Liver (tissue), 3 donors: ENCODE data around the gene NKX1-2.

Experiments
- CTCF ChIP-seq: fragments of 150-350 bp; IDR thresholded peaks from 2 replicates; pipeline ENCODE4 v1.5.1; 2017; ENCODE audit warnings: improper control_type of control experiment, low read depth, low read length; ENCODE audit not compliant: missing input control
- EGR1 ChIP-seq, 2 donors: IDR thresholded peaks; 2 replicates each; pipeline ENCODE4 v1.6.1; 2016 to 2018; ENCODE audit warnings: antibody characterized with exemption in 2 of 2, low read depth in 2 of 2
- JUND ChIP-seq, 2 donors: IDR thresholded peaks; 2 replicates each; pipeline ENCODE4 v1.6.1; 2016; ENCODE audit warnings: antibody characterized with exemption in 2 of 2
- RAD21 ChIP-seq, 2 donors: IDR thresholded peaks; 2 replicates each; pipeline ENCODE4 v1.6.1; 2016; ENCODE audit warnings: antibody characterized with exemption in 2 of 2, mild to moderate bottlenecking in 2 of 2
- REST ChIP-seq: IDR thresholded peaks from 2 replicates; pipeline ENCODE4 v1.6.1; 2016; ENCODE audit warnings: antibody characterized with exemption, mild to moderate bottlenecking
- SP1 ChIP-seq: IDR thresholded peaks from 2 replicates; pipeline ENCODE4 v1.6.1; 2018; ENCODE audit warnings: antibody characterized with exemption, mild to moderate bottlenecking
- YY1 ChIP-seq: IDR thresholded peaks from 2 replicates; pipeline ENCODE4 v1.6.1; 2016; ENCODE audit warnings: antibody characterized with exemption, mild to moderate bottlenecking
- ZBTB33 ChIP-seq: IDR thresholded peaks from 2 replicates; pipeline ENCODE4 v1.6.1; 2016; ENCODE audit warnings: antibody characterized with exemption
- donor health status: healthy.
- donor health status: healthy.

GRCh38 chr10:124401633-124402032 lies 48.2 kb downstream of the NKX1-2 start:
- no peak for TF ChIP-seq RAD21 (IDR thresholded peaks at IDR 0.05)
- no peak for TF ChIP-seq REST
- no peak for TF ChIP-seq JUND (IDR thresholded peaks at IDR 0.05)
- no peak for TF ChIP-seq CTCF
- TF ChIP-seq SP1 = no peak
- no peak for TF ChIP-seq ZBTB33
- no peak for TF ChIP-seq EGR1 (IDR thresholded peaks at IDR 0.05; ENCODE audit: low read depth in 2 of 2)
- TF ChIP-seq YY1 = no peak
